IPS DF 4.7 (cell line): ENCODE data around the gene HACD3.
A peak's percentile ranks its signal among the peaks of the same experiment; 100 is the strongest.
"Not testable (repeated sequence)": the region's sequence is repeated elsewhere in the genome, so short reads cannot be mapped to it uniquely, and the experiment has no call there.

Experiments used
- DNase-seq: peaks from one replicate; pipeline ENCODE4 v3.0.0-alpha.2; 2013; ENCODE audit warnings: low spot score; ENCODE audit errors: extremely low read depth

HACD3 gene

GRCh38 chr15:65598468-65598867 lies 68.2 kb downstream of the HACD3 start:
- DNase-seq: no peak

GRCh38 chr15:65599677-65600076 lies 69.4 kb downstream of the HACD3 start:
- no peak for DNase-seq

DNA sequence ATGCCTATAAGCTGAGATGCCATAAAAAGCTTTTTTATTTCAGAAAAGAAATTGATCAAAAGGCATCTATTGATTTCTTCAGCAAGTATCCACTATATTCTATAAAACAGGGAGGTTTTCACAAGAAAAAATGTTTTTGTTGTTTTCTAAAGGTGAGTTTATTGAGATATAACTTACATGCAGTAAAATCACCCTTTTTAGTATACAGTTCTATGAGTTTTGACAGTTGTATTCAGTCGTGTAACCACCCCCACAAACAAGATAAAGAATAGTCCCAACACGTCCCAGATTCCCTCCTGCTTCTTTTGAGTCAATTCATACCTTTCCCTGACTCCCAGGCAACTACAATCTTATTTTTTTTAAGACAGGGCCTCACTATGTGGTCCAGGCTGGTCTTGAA lies 72.9 kb downstream of the HACD3 start:
- DNase-seq: no peak

GRCh38 chr15:65603559-65603958 lies 73.3 kb downstream of the HACD3 start:
- no peak for DNase-seq

GRCh38 chr15:65610871-65611718 lies 80.8 kb downstream of the HACD3 start, which contains the start of gene INTS14:
Gene INTS14, minus strand, starts transcription at chr15:65611131. Its CDS starts 3,751 bp downstream, at chr15:65607380.
- peak; percentile 84 for DNase-seq

- no peak for DNase-seq
Observed at GRCh38 chr15:65611888-65612615, 81.8 kb downstream of the HACD3 start.

DNA sequence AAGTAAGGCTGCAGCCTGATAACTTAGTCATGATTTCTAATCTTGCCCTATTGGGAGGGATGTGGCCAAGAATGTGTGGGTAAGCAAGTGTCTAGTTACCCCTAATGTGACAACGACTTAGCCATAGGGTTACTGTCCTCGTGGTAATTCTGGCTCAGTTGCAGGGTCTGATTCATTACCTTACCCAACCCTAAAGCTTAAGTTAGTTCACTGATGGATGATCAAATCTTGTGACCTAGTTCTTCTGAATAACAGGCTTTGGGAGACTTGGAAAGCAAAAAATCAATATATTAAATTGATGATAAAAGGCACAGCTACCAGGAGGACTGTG lies 82.3 kb downstream of the HACD3 start:
- no peak for DNase-seq

DNA sequence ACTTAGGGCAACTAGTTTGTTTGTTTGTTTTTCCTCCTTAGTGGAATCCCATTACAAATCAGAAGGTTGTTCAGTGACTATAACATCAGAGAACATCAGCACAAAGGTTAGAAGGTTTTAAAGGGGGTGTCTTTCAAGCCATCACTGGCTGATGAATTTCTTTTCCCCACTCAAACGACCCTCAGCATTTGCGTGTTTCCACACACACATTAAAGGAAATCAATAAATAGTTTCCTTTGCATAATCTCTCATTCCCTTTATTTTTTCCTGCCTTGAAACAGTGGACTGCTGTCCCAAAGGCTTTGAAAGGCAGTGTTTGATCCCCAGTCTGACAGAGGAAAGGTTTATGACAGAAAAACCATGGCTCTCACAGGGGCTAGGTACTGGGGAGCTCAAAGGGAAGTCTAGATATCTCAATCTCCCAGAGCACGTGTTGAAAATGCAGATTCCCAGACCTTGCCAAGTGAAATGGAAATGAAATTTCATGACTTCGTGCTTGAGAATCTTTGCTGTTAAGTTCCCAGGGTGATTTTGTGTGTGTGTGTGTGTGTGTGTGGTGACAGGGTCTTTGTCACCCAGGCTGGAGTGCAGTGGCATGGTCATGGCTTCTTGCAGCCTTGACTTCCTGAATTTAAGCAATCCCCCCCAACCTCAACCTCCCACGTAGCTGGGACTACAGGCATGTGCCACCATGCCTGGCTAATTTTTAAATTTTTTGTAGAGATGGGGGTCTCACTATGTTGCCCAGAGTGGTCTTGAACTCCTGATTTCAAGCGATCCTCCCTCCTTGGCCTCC lies 82.9 kb downstream of the HACD3 start:
- no peak for DNase-seq

GRCh38 chr15:65615887-65616286 lies 85.6 kb downstream of the HACD3 start:
- not testable (repeated sequence) for DNase-seq

- DNase-seq: no peak
Observed at GRCh38 chr15:65618560-65619109, 88.4 kb downstream of the HACD3 start.

- DNase-seq: no peak
Observed at GRCh38 chr15:65619626-65620290, 89.5 kb downstream of the HACD3 start.

GRCh38 chr15:65620833-65621232 lies 90.6 kb downstream of the HACD3 start:
- DNase-seq: no peak

DNA sequence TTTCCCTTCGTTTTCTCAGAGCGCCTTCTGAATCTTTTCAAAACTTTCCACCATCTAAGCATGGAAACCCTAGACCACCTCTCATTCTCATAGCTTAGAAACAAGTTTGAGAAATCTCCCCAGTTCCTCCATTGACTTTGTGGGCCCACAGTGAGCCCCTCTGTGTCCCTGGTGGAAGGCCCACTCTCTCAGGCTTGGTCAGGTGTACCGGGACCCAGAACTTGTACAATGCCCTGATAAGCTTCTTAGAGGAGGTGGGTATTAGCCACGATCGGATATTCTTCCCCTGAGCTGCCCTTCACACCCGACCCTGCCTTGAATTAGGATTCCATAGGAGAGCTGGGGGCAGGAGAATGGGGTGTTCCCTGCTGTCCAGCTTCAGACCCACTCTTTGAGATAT lies 91.4 kb downstream of the HACD3 start, which contains the start of gene SLC24A1:
Gene SLC24A1, plus strand, starts transcription at position 301 of the 400 bp plus-strand sequence. CDS start 2,143 bp downstream, outside the sequence.
- DNase-seq: no peak

DNA sequence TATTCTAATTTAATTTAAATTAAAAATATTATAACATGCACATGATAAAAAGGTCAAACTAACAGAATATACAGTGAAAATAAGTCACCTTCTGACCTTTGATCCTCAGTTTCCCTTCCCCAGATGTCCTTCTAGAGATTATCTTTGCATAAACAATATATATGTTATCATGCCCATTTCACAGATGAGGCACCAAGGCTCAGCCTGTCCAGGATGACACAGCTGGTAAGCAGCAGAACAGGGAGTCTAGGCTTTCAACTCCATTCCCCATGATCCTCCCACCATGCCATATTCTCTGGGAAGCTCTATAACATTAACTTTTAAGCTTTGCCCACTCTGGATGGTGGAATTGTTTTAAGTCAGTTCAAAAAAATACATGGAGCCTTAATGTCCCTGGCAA lies 92.8 kb downstream of the HACD3 start:
- DNase-seq: no peak

DNA sequence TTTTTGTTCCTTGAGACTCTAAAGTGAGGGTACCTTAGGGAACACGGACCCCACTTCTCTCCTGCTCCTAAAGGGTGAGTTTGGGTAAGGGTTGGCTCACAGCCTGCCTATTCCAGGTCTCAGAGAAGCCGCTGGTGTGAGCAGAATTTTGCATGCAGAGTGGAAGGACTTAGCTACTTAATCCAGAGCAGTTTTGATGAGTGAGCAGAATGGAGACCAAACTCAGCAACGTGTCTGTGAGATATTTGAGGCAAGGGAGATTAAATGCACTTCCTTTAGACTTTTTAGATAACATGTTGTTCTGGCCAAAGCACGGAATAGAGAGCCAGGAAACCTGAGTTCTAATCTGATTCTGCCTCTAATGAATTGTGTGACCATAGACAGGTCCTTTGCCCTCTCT lies 96.6 kb downstream of the HACD3 start:
- no peak for DNase-seq
